KMS-11 (cell line): ENCODE measurements around the gene CENPX.

ENCODE experiments used
- H2AFZ ChIP-seq: fragments of 200-600 bp; sonication (generic); 2 replicates; pipeline ENCODE4 v1.6.1; 2016; ENCODE audit warnings: antibody characterized with exemption, mixed run types, low read depth
- H3K27ac ChIP-seq: fragments of 200-600 bp; sonication (generic); 2 replicates; pipeline ENCODE4 v1.6.1; 2016; ENCODE audit warnings: mild to moderate bottlenecking, mixed run types
- H3K27me3 ChIP-seq: fragments of 200-600 bp; sonication (generic); 2 replicates; pipeline ENCODE4 v1.6.1; 2017; ENCODE audit warnings: mild to moderate bottlenecking, low read depth, mixed run types, moderate library complexity; ENCODE audit not compliant: insufficient read depth
- H3K36me3 ChIP-seq: fragments of 200-600 bp; sonication (generic); 2 replicates; pipeline ENCODE4 v1.6.1; 2017; ENCODE audit warnings: mild to moderate bottlenecking, mixed run types; ENCODE audit not compliant: insufficient read depth
- H3K4me1 ChIP-seq: fragments of 200-600 bp; sonication (generic); 2 replicates; pipeline ENCODE4 v1.6.1; 2016; ENCODE audit warnings: mild to moderate bottlenecking, low read depth, mixed run types; ENCODE audit not compliant: poor library complexity, severe bottlenecking
- H3K4me2 ChIP-seq: fragments of 200-600 bp; sonication (generic); 2 replicates; pipeline ENCODE4 v1.7.0; 2016; ENCODE audit warnings: mild to moderate bottlenecking, mixed run types
- H3K4me3 ChIP-seq: fragments of 200-600 bp; sonication (generic); IDR thresholded peaks from 2 replicates; pipeline ENCODE4 v1.6.1; 2017; ENCODE audit warnings: low read depth, low read length, mixed read lengths; ENCODE audit not compliant: insufficient read depth
- H3K79me2 ChIP-seq: fragments of 200-600 bp; sonication (generic); 2 replicates; pipeline ENCODE4 v1.6.1; 2016; ENCODE audit warnings: low read depth, mixed run types; ENCODE audit not compliant: insufficient read depth
- H3K9ac ChIP-seq: fragments of 200-600 bp; sonication (generic); 2 replicates; pipeline ENCODE4 v1.6.1; 2016; ENCODE audit warnings: mild to moderate bottlenecking, mixed run types
- H4K20me1 ChIP-seq: fragments of 200-600 bp; sonication (generic); 2 replicates; pipeline ENCODE4 v1.6.1; 2016; ENCODE audit warnings: mild to moderate bottlenecking, mixed run types; ENCODE audit not compliant: insufficient read depth
- CTCF ChIP-seq: fragments of 200-600 bp; sonication (generic); conservative IDR thresholded peaks from 2 replicates; pipeline ENCODE4 v1.6.1; 2017; ENCODE audit warnings: low read depth, mild to moderate bottlenecking, antibody characterized with exemption, low read length, moderate library complexity, mixed read lengths

Gene CENPX

DNA sequence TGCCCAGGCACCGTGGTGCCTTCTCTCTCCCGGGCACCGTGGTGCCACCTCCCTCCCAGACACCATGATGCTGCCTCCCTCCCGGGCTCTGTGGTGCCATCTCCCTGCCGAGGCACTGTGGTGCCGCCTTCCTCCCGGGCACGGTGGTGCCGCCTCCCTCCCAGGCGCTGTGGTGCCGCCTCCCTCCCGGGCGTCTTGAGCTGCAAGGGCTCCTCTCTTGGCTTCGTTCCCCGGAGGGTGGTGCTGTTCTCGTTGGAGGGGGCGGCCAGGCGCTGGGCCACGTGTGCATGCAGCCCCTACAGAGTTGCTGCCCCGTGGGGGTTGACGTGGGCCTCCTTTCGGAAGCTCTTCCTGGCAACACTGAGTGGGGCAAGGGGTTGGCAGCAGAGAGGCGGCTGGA lies 8.2 kb downstream of the CENPX start:
- Histone ChIP-seq H3K27ac (no peak overlapping the region), H3K27me3 (no peaks in the 10 kb centered on the region), H3K4me2 (no peak overlapping the region), H3K4me3 (no peak overlapping the region), H3K4me1 (no peaks in the 10 kb centered on the region), H3K36me3 (no peaks in the 10 kb centered on the region), H3K79me2 (no peaks in the 10 kb centered on the region), H2AFZ (no peak overlapping the region), H4K20me1 (no peaks in the 10 kb centered on the region), H3K9ac (no peak overlapping the region)
- no peak for TF ChIP-seq CTCF

GRCh38 chr17:82013772-82014321 lies 8.8 kb downstream of the CENPX start:
- H3K9ac ChIP-seq: no peak overlapping the region
- no peak overlapping the region for H3K4me2 ChIP-seq
- H3K27me3 ChIP-seq: no peaks in the 10 kb centered on the region
- no peaks in the 10 kb centered on the region for H3K36me3 ChIP-seq
- no peak overlapping the region for H3K4me3 ChIP-seq
- H3K27ac ChIP-seq: no peak overlapping the region
- no peaks in the 10 kb centered on the region for H3K4me1 ChIP-seq
- H3K79me2 ChIP-seq: no peaks in the 10 kb centered on the region
- TF ChIP-seq CTCF: no peak
- no peaks in the 10 kb centered on the region for H4K20me1 ChIP-seq
- H2AFZ ChIP-seq: no peak overlapping the region

DNA sequence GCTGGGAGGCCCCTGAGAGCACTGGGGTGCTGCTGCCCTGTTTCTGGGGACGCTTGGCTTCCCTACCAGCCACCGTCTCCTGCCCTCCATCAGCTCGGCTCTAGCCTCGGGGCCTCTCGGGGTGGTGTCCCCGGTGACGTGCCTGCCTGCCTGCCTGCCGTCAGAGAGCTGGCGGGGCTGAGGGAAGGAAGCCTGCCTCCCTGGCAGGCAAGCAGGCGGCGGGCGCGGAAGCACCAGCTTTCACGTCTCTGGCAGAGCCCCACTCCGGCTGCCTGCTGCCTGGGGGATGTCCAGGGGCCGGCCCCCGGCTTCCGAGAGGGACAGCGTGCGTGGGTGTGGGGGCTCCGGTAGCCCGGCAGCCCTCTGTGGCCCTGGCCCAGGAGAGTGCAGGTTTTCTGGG lies 9.3 kb downstream of the CENPX start:
- Histone ChIP-seq H3K27ac (no peak overlapping the region), H4K20me1 (no peaks in the 10 kb centered on the region), H3K4me3 (no peak overlapping the region), H3K36me3 (no peaks in the 10 kb centered on the region), H3K4me1 (no peaks in the 10 kb centered on the region), H3K27me3 (no peaks in the 10 kb centered on the region), H2AFZ (no peak overlapping the region), H3K4me2 (no peak overlapping the region), H3K79me2 (no peaks in the 10 kb centered on the region), H3K9ac (no peak overlapping the region)
- no peak for TF ChIP-seq CTCF

DNA sequence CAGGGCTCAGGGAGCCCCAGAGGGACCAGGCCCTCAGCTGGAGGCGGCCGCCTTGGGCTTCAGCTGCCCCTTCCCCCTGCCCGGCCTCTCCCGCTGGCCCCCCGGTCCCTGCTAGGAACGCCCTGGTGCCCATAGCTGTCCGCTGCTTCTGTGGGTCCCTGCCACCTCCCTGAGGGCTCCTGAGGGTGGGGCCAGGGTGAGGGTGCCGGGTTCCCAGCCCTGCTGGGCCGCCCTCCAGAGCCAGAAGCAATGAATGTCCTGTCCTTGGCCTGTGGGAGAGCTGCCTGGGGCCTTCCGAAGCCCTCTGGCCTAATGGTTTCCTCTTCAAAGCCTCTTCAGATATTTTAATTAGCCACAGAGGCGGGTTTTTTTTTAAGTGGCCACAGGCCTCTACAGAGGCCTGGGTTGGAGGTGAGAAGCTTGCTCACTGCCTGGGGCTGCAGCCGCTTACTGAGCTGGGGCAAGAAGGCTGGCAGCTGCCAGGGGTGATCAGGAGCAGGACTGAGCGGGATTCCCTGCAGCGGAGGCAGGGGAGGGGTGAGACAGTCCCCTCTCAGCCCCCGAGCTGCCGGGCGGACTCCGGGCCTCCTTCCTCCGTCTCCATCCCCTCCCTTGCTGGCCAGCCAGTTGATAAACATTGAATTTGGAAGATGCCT lies 9.9 kb downstream of the CENPX start:
- Histone ChIP-seq H3K36me3 (no peaks in the 10 kb centered on the region), H3K79me2 (no peaks in the 10 kb centered on the region), H3K4me1 (no peaks in the 10 kb centered on the region), H3K4me3 (no peak overlapping the region), H4K20me1 (no peaks in the 10 kb centered on the region), H3K27me3 (no peaks in the 10 kb centered on the region), H2AFZ (no peak overlapping the region), H3K9ac (no peak overlapping the region), H3K4me2 (no peak overlapping the region), H3K27ac (no peak overlapping the region)
- no peak for TF ChIP-seq CTCF
